GDM1 (cell line): Measurements from ENCODE around the gene CHD2.

ENCODE experiments used
- DNase-seq: peaks from one replicate; lab custom pipeline; 2025; lab: John Stamatoyannopoulos, UW

Gene CHD2

DNA sequence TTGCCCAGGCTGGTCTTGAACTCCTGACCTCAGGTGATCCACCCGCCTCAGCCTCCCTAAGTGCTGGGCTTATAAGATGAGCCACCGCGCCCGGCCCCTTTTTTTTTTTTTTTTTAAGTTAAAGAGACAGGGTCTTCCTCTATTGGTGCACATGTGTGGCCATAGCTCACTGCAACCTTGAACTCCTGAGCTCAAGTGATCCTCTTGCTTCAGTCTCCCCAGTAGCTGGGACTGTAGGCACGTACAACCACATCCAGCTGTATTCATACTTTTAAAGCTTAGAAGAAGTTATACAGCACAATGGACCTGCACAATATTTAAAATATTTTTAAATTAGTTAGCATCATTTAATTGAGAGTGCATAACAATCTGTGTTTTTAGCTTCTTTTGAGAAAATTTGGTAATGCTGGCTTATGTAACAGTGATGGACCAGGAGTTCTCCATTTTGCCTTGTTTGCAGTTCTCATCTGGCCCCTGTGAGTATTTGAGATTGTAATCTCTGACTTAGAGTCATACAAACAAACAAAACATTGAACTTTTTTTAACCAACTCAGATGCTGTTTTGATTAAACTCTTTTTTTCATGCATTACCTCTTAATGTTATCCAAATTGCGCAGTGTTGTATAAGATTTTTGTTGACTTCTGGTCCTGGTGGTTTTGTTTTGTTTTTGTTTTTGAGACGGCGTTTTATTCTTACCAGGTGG, 33.0 kb downstream of the CHD2 start:
- DNase-seq = no peak

DNA sequence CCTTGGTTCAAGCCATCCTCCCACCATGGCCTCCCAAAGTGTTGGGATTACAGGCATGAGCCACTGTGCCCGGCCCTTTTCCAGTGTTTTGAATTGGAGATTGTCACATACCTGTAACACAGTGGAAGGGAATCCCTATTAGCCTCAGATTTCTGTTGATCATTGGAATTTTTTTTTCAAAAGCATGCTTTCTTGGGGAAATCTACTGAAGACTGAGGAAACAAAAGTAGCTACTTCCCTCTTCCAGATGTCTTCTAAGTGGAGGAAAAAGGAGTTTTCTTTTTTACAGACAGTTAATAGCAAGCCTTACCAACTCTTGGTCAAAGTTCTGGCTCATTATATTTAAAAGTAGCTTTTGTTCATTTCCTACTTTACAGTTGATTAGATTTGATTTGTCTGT, 33.7 kb downstream of the CHD2 start:
- DNase-seq = no peak

DNA sequence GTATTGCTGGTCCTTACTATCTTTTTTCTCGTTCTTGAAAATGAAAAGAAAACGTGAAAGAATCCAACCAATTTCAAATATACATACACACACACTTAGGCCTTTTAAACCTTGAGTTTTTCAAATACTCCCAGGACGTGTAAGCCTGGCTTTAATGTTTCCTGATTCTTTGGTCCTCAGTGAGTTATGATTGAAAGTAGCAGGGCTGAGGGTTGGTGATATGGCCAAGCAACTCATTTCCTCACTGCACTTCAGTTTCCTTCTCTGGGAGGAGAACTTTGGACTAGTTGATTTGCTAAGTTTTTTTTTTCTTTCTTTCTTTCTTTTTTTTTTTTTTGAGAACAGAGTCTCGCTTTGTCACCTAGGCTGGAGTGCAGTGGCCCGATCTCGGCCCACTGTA, 34.6 kb downstream of the CHD2 start:
- DNase-seq = no peak

DNA sequence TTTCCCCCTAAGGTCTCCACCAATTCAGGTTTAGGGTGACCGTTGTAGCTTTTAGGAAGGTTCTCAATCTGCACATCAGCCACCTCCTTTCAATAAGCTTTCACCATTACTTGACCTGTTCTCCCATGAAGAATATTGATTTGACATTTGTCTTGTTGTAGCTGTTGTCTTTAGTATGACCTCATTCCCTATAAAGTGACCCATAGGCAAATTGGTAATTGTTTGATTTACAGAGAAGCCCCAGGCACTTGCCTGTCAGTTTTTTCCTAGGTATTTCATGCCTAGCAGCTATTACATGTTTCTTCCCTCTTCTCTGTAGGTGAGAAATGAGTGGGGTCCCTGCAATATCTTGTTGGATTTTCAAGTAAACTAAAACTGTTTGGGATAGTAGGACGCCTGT, 36.0 kb downstream of the CHD2 start:
- no peak for DNase-seq

DNA sequence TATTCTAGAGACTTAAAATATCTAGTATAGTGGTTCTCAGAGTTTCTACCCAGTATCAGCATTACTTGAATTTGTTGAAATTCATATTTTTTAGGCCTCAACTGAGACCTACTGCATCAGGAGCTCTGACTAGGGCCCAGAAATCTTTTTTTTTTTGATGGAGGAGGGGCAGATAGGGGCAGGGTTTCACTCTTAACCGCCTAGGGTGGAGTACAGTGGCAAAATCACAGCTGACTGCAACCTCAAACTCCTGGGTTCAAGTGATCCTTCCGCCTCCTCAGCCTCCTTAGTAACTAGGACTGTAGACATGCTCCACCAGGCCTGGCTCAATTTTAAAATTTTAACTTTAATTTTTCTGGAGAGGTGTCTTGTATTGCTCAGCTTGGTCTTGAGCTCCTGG, 36.6 kb downstream of the CHD2 start:
- no peak for DNase-seq

DNA sequence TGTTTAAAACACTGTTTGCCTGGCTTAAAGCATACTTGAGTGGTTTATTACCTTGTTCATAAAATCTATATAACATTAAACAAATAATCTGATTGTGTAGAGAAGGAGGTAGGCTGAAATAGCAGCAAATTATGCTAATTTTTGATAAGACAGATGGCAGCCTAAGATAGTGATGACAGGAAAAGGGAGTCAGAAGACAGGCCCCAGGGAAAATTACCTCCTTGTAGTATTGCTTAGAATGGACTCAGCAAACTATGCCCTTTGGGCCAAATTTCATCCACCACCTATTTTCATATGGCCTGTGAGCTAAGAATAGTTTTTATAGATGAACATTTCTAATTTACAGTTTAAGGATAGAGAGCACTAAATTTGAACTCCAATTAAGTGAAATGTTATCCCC, 37.8 kb downstream of the CHD2 start:
- no peak for DNase-seq

DNA sequence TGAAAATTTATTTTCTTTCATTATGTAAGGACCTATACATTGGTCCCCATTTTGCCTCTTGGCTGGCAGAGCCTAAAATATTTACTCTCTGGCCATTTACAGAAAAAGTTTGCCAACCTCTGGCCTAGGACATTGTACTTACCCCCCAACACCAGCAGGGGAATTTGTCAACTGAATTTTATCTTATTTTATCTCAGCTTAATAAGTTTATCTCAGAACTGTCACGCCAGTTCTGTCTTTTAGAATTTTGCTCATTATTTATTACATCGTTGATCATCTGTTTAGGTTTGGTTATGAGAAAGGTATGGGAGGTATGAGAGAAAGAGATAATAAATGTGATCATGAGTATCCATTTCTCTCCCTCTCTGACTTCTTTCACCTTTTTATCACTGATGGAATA, 38.3 kb downstream of the CHD2 start:
- no peak for DNase-seq

DNA sequence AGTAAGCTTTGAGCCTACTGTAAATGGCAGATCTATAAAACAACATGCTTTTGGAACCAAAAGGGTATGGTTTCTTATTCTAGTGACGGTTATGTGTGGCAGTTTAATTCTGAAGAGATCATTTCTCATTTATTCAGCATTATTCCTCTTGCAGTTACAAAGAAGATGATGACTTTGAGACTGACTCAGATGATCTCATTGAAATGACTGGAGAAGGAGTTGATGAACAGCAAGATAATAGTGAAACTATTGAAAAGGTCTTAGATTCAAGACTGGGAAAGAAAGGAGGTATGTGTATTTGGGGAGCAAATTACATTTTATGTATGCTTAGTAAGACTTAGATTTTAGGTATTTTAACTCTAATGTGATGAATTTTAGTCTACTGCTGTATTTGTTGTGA, 41.5 kb downstream of the CHD2 start:
- DNase-seq = no peak

DNA sequence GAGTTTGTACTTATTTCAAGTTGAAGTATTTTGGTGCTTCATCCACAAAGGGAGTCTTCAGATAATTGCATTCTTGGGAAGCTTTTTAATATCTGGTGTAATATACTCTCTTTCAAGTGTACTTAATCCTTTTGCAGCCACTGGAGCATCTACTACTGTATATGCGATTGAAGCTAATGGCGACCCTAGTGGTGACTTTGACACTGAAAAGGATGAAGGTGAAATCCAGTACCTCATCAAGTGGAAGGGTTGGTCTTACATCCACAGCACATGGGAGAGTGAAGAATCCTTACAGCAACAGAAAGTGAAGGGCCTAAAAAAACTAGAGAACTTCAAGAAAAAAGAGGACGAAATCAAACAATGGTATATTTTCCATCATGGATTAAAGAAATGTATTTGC, 42.6 kb downstream of the CHD2 start:
- DNase-seq = no peak

DNA sequence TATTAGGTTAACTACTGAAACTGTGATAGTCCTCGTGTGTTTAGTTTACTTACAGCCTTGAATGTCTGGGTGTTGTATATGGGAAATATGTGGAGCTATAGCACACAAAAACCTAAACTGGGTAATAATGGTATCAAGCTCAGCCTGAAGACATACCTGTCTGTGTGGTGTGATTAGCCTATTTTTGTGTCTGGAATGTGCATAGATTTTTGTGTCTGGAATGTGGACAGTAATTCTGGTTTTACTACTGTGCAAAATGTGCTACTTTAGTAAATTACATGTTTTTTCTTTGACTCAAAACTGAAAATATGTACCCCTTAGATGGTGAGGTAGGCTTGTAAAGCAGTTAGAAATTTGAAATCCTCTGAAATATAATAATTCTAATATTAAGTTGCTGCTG, 43.5 kb downstream of the CHD2 start:
- no peak for DNase-seq

DNA sequence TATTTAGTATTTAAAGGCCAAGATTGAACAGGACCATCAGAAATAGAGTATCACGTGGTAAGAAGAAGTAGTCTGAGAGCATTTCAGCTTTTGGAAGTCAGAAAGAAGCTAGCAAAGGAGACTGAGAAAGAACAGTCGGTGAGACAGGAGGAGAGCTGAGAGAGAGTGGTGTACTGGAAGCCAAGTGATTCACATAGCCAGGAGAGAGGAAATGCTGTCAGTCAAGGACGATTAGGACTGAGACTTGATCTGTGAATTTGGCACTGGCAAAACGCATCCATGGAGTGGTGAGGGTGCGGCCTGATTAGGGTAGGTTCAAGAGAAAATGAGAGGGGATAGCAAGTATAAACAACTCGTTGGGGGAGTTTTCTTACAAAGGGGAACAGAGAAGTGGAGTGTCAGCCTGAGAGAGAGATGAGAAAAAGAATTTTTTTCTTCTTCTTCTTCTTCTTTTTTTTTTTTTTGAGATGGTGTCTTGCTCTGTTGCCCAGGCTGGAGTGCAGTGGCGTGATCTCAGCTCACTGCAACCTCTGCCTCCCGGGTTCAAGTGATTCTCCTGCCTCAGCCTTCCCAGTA, 44.9 kb downstream of the CHD2 start:
- no peak for DNase-seq

DNA sequence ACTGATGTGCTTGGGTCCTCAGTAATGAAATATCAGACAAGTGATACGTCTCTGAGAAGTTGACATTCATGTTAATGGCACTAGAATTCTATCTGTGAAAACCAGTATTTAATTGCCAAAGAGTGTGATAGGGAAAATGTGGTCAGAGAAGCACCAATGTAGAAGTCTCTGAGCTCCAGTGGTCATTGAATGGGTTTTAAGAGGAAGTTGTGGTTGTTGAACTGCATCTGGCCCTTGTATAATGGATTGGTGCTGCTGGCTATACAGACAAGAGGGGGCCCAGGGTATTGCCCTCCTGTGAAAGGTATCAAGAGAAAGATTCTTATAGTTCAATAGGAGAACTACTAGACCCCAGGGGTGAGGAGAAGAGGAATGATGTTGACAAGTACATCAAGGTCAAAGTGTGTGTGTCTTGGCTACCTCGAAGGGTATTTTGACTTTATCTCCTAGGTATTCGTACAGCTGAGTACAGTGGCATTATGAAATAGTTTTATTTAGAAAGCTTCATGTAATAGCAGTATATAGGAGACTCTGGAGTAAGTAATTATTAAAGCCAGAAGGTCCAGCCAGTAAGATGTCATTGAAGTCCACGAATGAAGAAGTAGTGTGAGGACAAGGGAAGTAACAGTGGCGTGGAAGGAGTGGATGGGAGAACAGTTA, 47.1 kb downstream of the CHD2 start:
- no peak for DNase-seq

DNA sequence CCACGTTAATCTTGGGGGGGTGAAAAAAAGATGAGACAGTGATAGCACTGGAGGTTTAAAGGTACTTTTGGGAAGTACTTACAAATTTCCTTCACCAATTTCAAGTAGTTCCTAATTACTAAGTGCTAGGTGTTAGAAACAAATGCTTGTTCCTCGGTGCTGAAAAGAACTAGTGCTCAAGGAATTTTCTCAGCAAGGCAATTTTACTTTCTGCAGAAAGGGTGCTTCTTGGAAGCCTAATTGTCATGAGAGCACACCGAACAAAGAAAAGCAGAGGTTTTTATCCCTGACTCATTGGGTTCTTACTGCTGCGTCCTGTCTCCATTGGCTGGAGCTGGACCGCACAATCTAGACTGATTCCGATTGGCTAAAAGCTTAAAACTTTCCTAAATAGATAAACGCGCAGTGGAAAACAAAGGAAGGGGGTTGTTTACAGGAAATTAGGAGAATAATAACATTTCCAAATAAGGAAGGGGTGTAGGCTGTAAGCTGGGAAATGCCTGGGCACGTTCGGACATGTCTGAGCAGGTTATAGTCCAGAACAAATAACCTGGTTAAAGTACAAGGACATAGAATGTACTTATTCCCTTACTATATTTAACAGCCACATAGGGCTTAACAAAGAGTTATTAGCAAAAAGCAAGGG, 49.6 kb downstream of the CHD2 start:
- DNase-seq = no peak

DNA sequence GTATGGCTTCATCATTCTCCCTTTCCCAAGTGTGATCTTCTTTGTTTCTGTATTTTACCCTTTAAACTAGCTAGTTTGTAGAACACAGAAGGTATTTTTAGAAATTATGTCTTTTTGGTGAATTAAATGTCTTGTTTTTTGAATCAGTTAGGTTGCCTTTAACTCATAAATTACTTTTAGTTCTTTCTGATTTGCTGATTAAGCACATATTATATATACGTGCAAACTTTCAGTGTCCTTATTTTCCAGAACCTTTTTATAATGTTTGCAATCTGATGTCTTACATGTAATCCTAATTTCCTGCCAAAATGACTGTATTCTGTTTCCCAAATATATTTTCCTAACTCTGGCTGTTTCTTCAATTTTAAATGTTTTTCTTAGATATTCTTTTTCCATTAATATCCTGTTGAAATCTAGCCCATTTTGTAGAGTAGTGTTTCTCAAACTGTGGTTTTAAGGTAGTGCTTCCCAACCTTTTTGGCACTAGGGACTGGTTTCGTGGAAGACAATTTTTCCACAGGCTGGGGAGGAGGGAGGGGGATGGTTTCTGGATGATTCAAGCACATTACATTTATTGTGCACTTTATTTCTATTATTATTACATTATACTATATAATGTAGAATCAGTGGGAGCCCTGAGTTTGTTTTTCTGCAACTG, 51.8 kb downstream of the CHD2 start:
- DNase-seq = no peak

DNA sequence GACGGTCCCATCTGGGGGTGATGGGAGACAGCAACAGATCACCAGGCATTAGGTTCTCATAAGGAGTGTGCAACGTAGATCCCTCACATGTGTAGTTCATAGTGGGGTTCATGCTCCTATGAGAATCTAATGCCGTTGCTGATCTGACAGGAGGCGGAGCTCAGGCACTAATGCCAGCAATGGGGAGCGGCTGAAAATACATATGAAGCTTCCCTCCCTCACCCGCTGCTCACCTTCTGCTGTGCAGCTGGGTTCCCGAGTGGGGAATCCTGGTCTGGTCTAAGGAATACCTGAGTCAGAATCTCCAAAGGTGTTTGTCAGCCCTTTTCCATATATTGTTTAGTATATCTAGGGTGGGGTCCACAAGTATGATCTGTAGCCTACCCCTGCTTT, 52.3 kb downstream of the CHD2 start:
- DNase-seq = no peak

DNA sequence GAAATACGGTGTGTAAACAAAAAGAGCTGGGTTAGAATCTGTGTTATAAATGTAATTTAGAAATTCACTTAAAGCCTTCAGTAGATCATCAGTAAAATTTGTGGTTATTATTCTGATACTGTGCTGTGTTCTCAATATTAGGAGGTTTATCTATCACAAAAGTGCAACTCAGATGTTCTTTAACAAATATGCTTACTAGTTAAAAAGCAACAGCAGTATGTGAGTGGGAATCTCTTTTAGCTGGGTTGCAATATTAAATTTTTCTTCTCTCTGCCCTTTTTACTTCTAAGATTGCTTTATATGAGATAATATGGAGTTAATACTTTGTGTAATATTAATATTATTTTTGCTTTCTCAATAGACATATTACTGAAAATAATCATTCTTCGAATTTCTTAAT, 53.4 kb downstream of the CHD2 start:
- no peak for DNase-seq

DNA sequence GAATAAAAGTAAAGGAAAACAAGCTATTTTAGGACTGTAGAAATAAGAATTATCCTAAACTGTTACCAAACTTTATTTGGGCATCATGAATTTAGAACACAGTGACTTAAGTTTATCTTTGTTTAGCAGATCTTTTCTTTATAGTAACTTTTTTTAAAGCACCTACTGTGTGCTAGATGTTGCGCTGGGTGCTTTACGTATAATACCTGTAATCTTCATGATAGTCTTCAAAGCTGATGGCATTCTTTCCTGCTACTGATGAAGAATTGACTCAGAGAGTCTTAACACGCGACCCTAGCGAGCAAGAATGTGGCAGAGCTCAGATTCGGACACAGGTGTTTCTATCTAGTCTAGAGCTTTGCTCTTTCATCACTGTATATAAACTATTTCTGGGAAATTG, 53.9 kb downstream of the CHD2 start:
- DNase-seq = no peak

DNA sequence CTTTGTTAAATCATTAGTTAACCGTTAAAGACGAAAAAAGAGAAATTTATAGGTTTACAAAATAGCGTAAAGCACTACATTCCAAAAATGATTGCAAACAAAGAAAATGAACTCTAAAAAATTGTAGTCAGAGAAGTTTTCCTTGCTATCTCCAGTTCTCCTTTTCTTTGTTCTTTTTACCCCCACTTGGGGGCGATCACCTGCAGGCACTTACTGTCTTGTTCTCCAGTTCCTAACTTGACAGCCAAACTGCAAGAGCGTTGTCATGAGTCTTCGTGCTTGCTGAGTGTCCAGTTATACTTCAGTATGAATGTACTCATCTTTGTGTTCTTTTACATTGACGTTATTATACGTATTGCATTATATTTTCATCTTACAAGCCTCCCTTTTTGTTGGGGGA, 54.5 kb downstream of the CHD2 start:
- DNase-seq = no peak

DNA sequence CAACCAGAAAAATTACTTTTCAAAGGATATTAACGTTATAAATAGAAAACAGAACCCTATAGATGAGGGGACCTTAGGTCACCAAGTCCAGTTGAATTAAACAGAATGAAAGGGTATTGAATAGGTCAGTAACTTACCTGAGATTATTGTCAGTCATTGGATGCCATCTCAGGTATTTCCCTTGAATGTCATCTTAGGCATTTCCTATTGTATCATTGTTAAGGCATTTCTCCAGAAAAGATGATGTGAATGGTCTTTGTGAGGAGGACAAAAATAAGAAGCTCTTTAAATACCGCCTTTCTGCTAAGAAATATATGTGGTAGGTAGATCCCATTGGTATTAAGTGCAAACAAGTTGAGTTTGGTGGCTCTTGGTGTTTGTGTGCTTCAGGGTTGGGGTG, 55.6 kb downstream of the CHD2 start:
- DNase-seq = no peak

DNA sequence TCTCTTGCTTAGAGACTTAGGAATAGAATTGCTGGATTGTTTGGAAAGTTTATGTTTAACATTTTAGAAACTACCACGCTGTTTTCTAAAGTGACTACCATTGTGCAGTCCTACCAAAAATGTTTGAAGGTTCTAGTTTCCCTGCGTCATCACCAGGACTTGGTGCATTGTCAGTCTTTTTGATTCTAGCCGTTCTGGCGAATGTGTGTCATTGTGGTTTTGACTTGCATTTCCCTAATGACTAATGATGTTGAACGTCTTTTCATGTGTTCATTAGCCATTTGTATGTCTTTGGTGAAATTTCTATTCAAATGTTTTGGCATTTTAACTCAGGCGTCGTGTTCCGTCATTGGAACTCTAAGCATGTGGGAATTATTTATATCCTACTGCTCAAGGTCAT, 58.0 kb downstream of the CHD2 start:
- no peak for DNase-seq

DNA sequence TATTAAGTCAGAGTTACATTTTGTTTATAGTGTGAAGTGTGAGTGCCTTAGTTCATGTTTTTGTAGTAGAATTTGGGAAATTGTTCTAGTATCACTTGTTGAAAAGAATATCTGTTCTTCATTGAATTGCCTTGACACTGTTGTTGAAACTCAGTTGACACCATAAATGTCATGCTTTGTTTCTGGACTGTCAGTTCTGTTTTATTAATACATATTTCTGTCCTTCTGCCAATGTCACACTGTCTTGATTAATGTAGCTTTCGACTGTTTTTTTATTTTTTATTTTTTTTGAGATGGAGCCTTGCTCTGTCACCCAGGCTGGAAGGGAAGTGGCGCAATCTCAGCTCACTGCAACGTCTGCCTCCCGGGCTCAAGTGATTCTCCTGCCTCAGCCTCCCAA, 59.1 kb downstream of the CHD2 start:
- no peak for DNase-seq

DNA sequence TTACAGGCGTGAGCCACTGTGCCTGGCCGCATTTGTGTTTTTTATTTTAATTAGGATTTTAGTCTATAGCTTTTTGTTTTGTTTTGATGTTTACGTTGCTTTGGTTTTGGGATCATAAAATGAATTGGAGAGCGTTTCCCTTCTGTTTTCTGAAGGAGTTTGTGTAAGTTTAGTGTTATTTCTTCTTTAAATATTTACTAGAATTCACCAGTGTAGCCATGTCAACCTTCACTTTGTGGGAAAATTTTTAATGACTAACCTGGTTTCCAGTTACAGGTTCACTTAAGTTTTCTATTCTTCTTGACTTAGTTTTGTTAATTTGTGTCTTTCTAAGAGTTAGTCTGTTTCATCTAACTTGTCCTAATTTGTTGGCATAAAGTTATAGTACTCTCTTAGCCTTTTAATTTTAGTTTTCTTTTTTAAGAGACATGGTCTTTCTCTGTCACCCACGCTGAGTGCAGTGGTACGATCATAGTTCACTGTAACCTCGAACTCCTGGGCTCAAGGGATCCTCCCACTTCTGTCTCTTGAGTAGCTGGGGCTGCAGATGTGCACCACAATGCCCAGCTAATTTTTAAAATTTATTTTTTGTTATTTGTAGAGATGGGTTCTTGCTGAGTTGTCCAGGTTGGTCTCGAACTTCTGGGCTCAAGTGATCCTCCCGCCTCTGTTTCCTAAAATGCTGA, 61.0 kb downstream of the CHD2 start:
- no peak for DNase-seq
